ENCODE data around the gene PARP8. TPM values are rescaled to one million over a fixed set of nuclear protein-coding genes. Genes with fewer than 3 reads are reported as not detected.
A peak's percentile ranks its signal among the peaks of the same experiment; 100 is the strongest.
"Not testable (repeated sequence)": the region's sequence is repeated elsewhere in the genome, so short reads cannot be mapped to it uniquely, and the experiment has no call there.

The PARP8 gene
- total and polyA plus RNA-seq, 5 experiments from 2014 or later, result 61.9 to 162 (median 87.2) TPM

DNA sequence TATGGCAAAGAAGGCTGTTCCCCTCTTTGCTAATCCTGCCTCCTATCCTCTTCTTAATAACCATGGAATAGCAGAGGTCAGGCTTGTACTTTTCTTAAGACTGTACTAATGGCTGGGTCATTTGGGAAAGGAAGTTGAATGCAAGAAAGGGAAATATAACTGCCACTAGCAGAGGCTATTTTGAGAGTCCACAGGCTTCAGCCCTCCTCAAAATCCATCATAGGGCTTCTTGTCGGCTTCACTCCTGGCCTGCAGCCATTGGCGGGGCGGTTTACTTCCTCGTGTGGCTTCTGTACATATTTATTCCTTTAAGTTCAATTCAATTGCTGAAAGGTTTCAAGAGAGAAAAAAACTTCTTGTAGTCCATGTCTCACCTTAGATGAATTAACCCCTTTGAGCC, 2.8 kb upstream of the PARP8 start:
- Mint-ChIP-seq H3K4me3 (peak overlapping the region in 1 of 10 donors; percentile 14), H3K9me3 (peaks cover 0 to 4% (median 0%) of the 10 kb centered on the region in 9 donors), H3K27me3 (peaks cover 0 to 1% (median 0%) of the 10 kb centered on the region in 5 donors), H3K36me3 (peaks cover 2 to 4% (median 3%) of the 10 kb centered on the region in 3 donors), H3K4me1 (peaks cover 22 to 43% (median 39%) of the 10 kb centered on the region in 4 donors), H3K27ac (peak overlapping the region in 9 of 10 donors; percentile 38 to 97 (median 84))
- POLR2A ChIA-PET, result interaction anchor here (1.2 kb wide), 1 partner anchor 85 kb away, joined by 3 read pairs; no protein-coding TSS in a partner anchor
- DNase-seq (no peak), ATAC-seq (no peak)

DNA sequence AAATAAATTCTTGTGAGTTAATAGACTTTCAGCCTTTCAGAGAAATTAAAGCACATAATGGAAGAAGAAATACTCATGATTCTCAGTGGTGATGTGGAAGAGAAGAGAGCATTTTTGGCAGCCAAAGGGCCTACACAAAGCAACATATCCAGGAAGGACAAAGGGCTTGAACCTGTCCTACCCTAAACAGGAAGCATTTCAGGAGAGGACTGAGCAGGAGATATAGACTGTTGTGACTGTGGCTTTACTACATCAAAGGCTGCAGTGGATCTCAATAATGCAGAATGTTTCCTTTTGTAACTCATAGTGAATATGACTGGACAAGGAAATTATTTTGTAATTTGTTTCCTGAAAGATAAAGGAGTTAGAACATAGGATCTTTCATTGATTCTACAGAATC, 1.3 kb upstream of the PARP8 start:
- DNase-seq (no peak), ATAC-seq (peak in 1 of 2 donors; percentile 19)
- Mint-ChIP-seq H3K4me1 (peaks cover 25 to 58% (median 47%) of the 10 kb centered on the region in 4 donors), H3K27me3 (peaks cover 0 to 1% (median 0%) of the 10 kb centered on the region in 5 donors), H3K36me3 (peaks cover 4 to 5% (median 4%) of the 10 kb centered on the region in 3 donors), H3K4me3 (peak overlapping the region; percentile 93 to 100 (median 98)), H3K27ac (peak overlapping the region; percentile 97 to 100 (median 99)), H3K9me3 (peaks cover 0 to 4% (median 0%) of the 10 kb centered on the region in 9 donors)
- POLR2A ChIA-PET, result interaction anchor here (1.1 to 4.1 kb wide), 3 partner anchors 89 to 224 kb away, joined by 3 to 41 read pairs (median 3); partner anchors contain the start of gene EMB

GRCh38 chr5:50665761-50666202, 655 bp upstream of the PARP8 start:
- Mint-ChIP-seq H3K27ac (peak overlapping the region; percentile 97 to 100 (median 99)), H3K4me1 (peaks cover 24 to 64% (median 51%) of the 10 kb centered on the region in 4 donors), H3K4me3 (peak overlapping the region; percentile 93 to 100 (median 98))
- H3K9me3 Mint-ChIP-seq, H3K27me3 Mint-ChIP-seq, H3K36me3 Mint-ChIP-seq, ATAC-seq: not testable (repeated sequence)
- peak; percentile 12 to 74 (median 60) for DNase-seq
- POLR2A ChIA-PET, result interaction anchor here (0.6 to 4.1 kb wide), 5 partner anchors 55 to 225 kb away, joined by 3 to 41 read pairs (median 3); partner anchors contain the start of gene EMB

GRCh38 chr5:50667023-50667652, 701 bp downstream of the PARP8 start:
- Mint-ChIP-seq H3K36me3 (peaks cover 4 to 16% (median 5%) of the 10 kb centered on the region in 3 donors), H3K27me3 (peaks cover 0 to 1% (median 0%) of the 10 kb centered on the region in 5 donors), H3K27ac (peak overlapping the region; percentile 96 to 100 (median 98)), H3K4me3 (peak overlapping the region; percentile 88 to 100 (median 95)), H3K4me1 (peaks cover 29 to 74% (median 61%) of the 10 kb centered on the region in 4 donors), H3K9me3 (peaks cover 0 to 2% (median 0%) of the 10 kb centered on the region in 9 donors)
- ATAC-seq, result peak; percentile 45 to 57
- POLR2A ChIA-PET, result interaction anchor here (0.6 to 4.1 kb wide), 21 partner anchors 13 to 262 kb away, joined by 3 to 41 read pairs (median 5); partner anchors contain the start of gene EMB
- DNase-seq, result peak in 4 of 10 donors; percentile 42 to 75 (median 48)

DNA sequence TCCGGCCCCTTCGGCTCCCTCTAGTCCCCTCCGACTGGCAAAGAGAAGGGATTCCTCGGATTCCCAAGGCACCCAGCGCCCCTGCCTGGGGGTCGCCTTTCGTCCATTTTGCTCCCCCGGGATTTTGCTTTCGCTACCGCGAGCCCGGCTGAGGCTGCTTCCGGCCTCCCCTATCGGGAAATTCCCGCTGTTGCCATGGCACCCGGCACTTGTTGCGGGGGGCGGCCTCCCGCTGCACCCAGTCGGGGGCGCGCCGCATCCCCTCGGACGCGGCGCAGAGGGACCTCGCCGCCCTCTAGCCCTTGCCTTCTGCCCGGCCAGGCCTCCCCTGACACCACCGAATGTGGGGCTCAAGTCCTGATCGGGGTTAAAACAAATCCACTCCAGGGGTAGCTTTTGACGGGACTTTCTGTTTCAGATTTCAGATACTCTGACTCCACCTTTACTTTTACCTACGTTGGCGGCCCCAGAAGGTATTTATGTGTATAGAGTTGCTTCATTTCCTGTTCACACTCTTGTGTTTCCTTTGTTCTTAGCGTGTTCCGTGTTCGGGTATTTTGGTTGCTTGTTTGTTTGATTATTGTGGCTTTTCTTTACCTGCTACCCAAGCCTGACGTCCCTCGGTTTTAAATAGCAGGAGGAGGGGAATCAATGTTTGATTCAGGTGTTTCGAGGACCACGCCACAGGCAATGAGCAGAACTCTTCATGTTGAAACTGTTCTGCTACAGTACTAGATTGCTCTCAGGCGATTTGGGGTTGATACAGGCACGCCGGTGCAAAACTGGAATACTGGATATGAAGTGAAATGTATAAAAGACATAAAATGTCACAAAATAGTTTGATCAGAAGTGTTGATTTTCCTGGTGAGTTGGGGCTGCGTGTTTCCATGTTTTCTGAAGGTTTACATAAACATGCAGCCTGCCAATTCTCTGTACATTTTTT, 1.5 kb downstream of the PARP8 start:
- H3K4me1 Mint-ChIP-seq, result peaks cover 33 to 75% (median 64%) of the 10 kb centered on the region in 4 donors
- H3K27me3 Mint-ChIP-seq, result peaks cover 0 to 1% (median 0%) of the 10 kb centered on the region in 5 donors
- ATAC-seq, result peak; percentile 60 to 76

GRCh38 chr5:50668636-50669035, 2.2 kb downstream of the PARP8 start:
- POLR2A ChIA-PET, result interaction anchor here (4.1 kb wide), 1 partner anchor 227 kb away, joined by 41 read pairs; the partner anchor contains the start of gene EMB
- peak overlapping the region; percentile 96 to 100 (median 98) for H3K27ac Mint-ChIP-seq
- H3K4me1 Mint-ChIP-seq, result peaks cover 32 to 75% (median 64%) of the 10 kb centered on the region in 4 donors
- peaks cover 4 to 24% (median 9%) of the 10 kb centered on the region in 3 donors for H3K36me3 Mint-ChIP-seq
- H3K27me3 Mint-ChIP-seq, ATAC-seq, H3K9me3 Mint-ChIP-seq: not testable (repeated sequence)
- H3K4me3 Mint-ChIP-seq, result peak overlapping the region; percentile 88 to 100 (median 95)
- DNase-seq, result peak in 1 of 10 donors; percentile 22

More for the DNA sequence above, 1.5 kb downstream of the PARP8 start:
- Mint-ChIP-seq H3K36me3 (peaks cover 4 to 20% (median 8%) of the 10 kb centered on the region in 3 donors), H3K4me3 (peak overlapping the region; percentile 88 to 100 (median 95)), H3K9me3 (no peaks in the 10 kb centered on the region), H3K27ac (peak overlapping the region; percentile 96 to 100 (median 98))
- DNase-seq, result peak; percentile 82 to 94 (median 90)
- POLR2A ChIA-PET, result interaction anchor here (0.6 to 4.1 kb wide), 19 partner anchors 12 to 263 kb away, joined by 3 to 41 read pairs (median 5); partner anchors contain the start of gene EMB

- Mint-ChIP-seq H3K4me3 (peak overlapping the region in 9 of 10 donors; percentile 51 to 65 (median 60)), H3K36me3 (peaks cover 14 to 43% (median 28%) of the 10 kb centered on the region in 3 donors), H3K4me1 (peaks cover 35 to 89% (median 74%) of the 10 kb centered on the region in 4 donors), H3K9me3 (no peaks in the 10 kb centered on the region), H3K27me3 (peaks cover 0 to 1% (median 0%) of the 10 kb centered on the region in 5 donors), H3K27ac (peak overlapping the region; percentile 53 to 90 (median 84))
- no peak for DNase-seq
- POLR2A ChIA-PET, result no interaction called here
- no peak for ATAC-seq
Measured at GRCh38 chr5:50672663-50673062, 6.2 kb downstream of the PARP8 start.

DNA sequence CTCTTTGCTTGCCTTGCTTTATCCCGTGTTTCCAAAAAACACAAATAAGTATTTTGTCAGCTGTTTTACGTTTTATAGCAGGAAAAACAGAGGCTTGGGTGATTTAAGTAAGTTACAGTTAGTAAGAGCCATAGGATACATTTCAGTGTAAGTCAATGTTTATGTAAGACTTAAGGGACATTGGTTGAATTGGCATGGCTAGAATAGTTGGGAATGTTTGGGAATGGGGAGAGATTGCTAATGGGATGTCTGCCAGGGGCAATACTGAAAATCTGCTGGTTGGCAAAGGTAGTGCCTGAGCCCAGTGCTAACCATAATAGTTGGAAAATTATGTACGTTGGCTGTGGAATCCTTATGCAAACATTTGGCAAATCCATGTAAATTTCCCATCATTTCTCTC, 7.0 kb downstream of the PARP8 start:
- POLR2A ChIA-PET, DNase-seq, H3K27me3 Mint-ChIP-seq, ATAC-seq, H3K9me3 Mint-ChIP-seq: not testable (repeated sequence)
- Mint-ChIP-seq H3K4me1 (peaks cover 32 to 89% (median 74%) of the 10 kb centered on the region in 4 donors), H3K4me3 (peak overlapping the region in 6 of 10 donors; percentile 4 to 64 (median 18)), H3K27ac (peak overlapping the region in 6 of 10 donors; percentile 1 to 86 (median 56)), H3K36me3 (peaks cover 14 to 46% (median 28%) of the 10 kb centered on the region in 3 donors)

DNA sequence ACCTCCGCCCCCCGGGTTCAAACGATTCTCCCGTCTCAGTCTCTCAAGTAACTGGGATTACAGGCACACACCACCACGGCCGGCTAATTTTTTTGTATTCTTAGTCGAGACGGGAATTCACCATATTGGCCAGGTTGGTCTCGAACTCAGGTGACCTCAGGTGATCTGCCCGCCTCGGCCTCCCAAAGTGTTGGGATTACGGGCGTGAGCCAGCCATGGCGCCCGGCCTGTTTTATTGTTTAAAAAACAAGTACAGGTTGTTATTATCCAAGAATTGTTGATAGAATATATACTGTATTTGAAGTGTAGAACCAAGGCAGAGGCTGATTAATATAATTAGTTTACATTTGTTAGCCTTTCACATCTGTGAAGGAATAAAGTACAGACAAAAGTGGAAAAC, 8.9 kb downstream of the PARP8 start:
- Mint-ChIP-seq H3K36me3 (peaks cover 14 to 52% (median 34%) of the 10 kb centered on the region in 3 donors), H3K27ac (peak overlapping the region in 3 of 10 donors; percentile 14 to 20 (median 19)), H3K4me1 (peaks cover 38 to 88% (median 82%) of the 10 kb centered on the region in 4 donors), H3K9me3 (no peaks in the 10 kb centered on the region), H3K4me3 (peak overlapping the region in 3 of 10 donors; percentile 42 to 64 (median 63)), H3K27me3 (no peaks in the 10 kb centered on the region)
- DNase-seq, result no peak
- ATAC-seq, result no peak
- POLR2A ChIA-PET, result no interaction called here

DNA sequence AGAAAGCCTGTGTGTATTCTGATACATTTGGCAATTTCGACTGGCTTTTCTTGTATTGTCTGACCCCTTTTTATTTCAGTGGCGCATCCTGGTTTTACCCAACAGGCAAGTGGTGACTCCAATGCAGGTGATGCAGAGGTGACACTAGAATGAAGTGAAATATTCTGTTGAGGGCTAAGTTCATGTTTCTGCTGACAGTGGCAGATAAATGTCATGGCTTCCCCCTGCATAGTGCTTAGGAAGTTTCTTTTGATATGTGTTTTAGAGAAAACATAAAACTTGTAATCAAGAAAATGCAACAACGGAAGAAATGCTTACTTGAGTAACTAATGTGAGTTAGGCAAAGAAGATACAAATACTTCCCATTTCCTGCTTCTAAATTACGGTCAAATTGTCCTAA, 13.1 kb downstream of the PARP8 start:
- DNase-seq, POLR2A ChIA-PET, ATAC-seq, H3K27me3 Mint-ChIP-seq, H3K9me3 Mint-ChIP-seq: not testable (repeated sequence)
- Mint-ChIP-seq H3K4me1 (peaks cover 33 to 90% (median 73%) of the 10 kb centered on the region in 4 donors), H3K36me3 (peaks cover 9 to 35% (median 23%) of the 10 kb centered on the region in 3 donors), H3K27ac (peak overlapping the region in 8 of 10 donors; percentile 11 to 82 (median 54)), H3K4me3 (peak overlapping the region in 9 of 10 donors; percentile 3 to 66 (median 32))

DNA sequence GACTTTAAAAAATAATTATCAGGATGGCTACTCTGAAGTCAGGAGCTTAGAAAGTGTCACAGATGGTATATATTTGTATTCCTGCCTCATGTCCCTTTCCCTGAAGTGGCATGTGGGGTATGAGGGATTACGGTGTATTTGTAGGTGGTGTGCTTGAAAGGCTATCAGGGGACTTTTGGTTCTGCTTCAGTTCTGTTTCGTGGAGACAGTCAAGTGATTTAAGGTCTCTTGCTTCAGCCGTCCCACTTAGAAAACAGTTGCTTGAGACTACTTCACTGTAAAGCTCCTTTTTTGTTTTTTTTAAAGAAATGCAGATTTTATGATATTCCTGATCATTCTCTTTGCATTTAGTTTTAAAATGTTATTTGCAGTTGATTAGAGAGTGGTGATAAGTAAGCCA, 18.3 kb downstream of the PARP8 start:
- POLR2A ChIA-PET, result no interaction called here
- ATAC-seq (no peak), DNase-seq (no peak)
- Mint-ChIP-seq H3K27ac (peak overlapping the region in 4 of 10 donors; percentile 8 to 64 (median 30)), H3K9me3 (peaks cover 0 to 23% (median 3%) of the 10 kb centered on the region in 9 donors), H3K36me3 (peaks cover 23 to 52% (median 39%) of the 10 kb centered on the region in 3 donors), H3K4me1 (peaks cover 38 to 72% (median 60%) of the 10 kb centered on the region in 4 donors), H3K27me3 (no peaks in the 10 kb centered on the region), H3K4me3 (no peak overlapping the region)

All from naive thymus-derived CD8-positive, alpha-beta T cell (primary cell).